Measurements from ENCODE around the gene RNF6. TPM values are rescaled to one million over a fixed set of nuclear protein-coding genes. Genes with fewer than 3 reads are reported as not detected.

Gene RNF6
- total RNA-seq, 1 experiment from 2014 or later = 33.2 TPM

- Histone ChIP-seq H3K4me2 (ENCODE audit: low read length) (no peak overlapping the region), H3K9me3 (ENCODE audit: control insufficient read depth in 1 of 2, insufficient read depth in 1 of 2, low read depth in 1 of 2, low read length in 2 of 2) (no peaks in the 10 kb centered on the region; a peak in 1 of 4 replicates), H4K20me1 (ENCODE audit: insufficient read depth) (no peaks in the 10 kb centered on the region), H3K4me3 (replicated peaks in 1 of 2; ENCODE audit: low read depth in 1 of 2, low read length in 2 of 2) (no peak overlapping the region), H3K27ac (ENCODE audit: low read depth, low read length) (no peak overlapping the region), H2AFZ (ENCODE audit: low read depth, low read length, poor library complexity, severe bottlenecking) (no peak overlapping the region), H3K27me3 (ENCODE audit: insufficient read depth, low read length) (no peaks in the 10 kb centered on the region), H3K36me3 (ENCODE audit: control insufficient read depth in 1 of 2, insufficient read depth in 2 of 2, low read length in 2 of 2) (no peaks in the 10 kb centered on the region), H3K4me1 (ENCODE audit: control insufficient read depth in 1 of 2, insufficient read depth in 2 of 2, low read length in 2 of 2) (no peaks in the 10 kb centered on the region), H3K79me2 (ENCODE audit: insufficient read depth, low read length) (no peaks in the 10 kb centered on the region), H3K9ac (ENCODE audit: low read length) (no peak overlapping the region), H3K9me2 (ENCODE audit: insufficient read depth) (no peaks in the 10 kb centered on the region)
- BruUV-seq (replicated peaks) = no TSS peak
- ChIA-PET RAD21 (ENCODE audit: low non-redundant PET in 1 of 2, low total read pairs in 2 of 2, uncharacterized antibody in 2 of 2, unreplicated experiment in 2 of 2) (no interaction called here), CTCF (no interaction called here), POLR2A (no interaction called here)
- TF ChIP-seq MAX (IDR thresholded peaks at IDR 0.05) (no peak), EZH2phosphoT487 (IDR thresholded peaks at IDR 0.05; ENCODE audit: borderline replicate concordance) (no peak), SP1 (IDR thresholded peaks at IDR 0.05; ENCODE audit: low read depth) (no peak), REST (IDR thresholded peaks at IDR 0.05; ENCODE audit: low read depth) (no peak), CTCF (IDR thresholded peaks at IDR 0.05 in 2 of 3, conservative IDR thresholded peaks at IDR 0.05 in 1 of 3; ENCODE audit: borderline replicate concordance in 1 of 3, insufficient read depth in 1 of 3, low read depth in 2 of 3, low read length in 2 of 3) (no peak), TCF7L2 (IDR thresholded peaks at IDR 0.05; ENCODE audit: borderline replicate concordance, extremely low read depth, insufficient read depth, insufficient read length) (no peak), ZFX (IDR thresholded peaks at IDR 0.05) (no peak), EZH2 (IDR thresholded peaks at IDR 0.05) (no peak), ELF1 (IDR thresholded peaks at IDR 0.05; ENCODE audit: borderline replicate concordance, low read depth) (no peak), EGR1 (IDR thresholded peaks at IDR 0.05; ENCODE audit: low read depth) (no peak)
- DNase-seq (ENCODE audit: low read depth, low spot score) (no peak), ATAC-seq (no peak)
- intact Hi-C loops (cut with micrococcal nuclease) = no loop called here
Measured at GRCh38 chr13:26200811-26201210, 21.3 kb downstream of the RNF6 start.
